Measurements from ENCODE around the gene BNC2. TPM values are rescaled to one million over a fixed set of nuclear protein-coding genes. Genes with fewer than 3 reads are reported as not detected.
A peak's percentile ranks its signal among the peaks of the same experiment; 100 is the strongest.

The BNC2 gene
- total and polyA plus RNA-seq, 2 of the 4 experiments (the other 2 are of a cell fraction), result 15.5 to 45.2 TPM

GRCh38 chr9:16441791-16442190, 428.7 kb downstream of the BNC2 start:
- in situ Hi-C loops (cut with MboI; ENCODE audit: low sequenced_read_pairs) (no loop called here), dilution Hi-C loops (cut with HindIII; ENCODE audit: low sequenced_read_pairs, unreplicated experiment) (no loop called here), intact Hi-C loops (cut with micrococcal nuclease) (no loop called here)
- TF ChIP-seq CEBPB (IDR thresholded peaks at IDR 0.05; ENCODE audit: low read depth, low read length) (no peak), ELK1 (IDR thresholded peaks at IDR 0.05; ENCODE audit: borderline replicate concordance, low read depth, low read length) (no peak), BHLHE40 (IDR thresholded peaks at IDR 0.05; ENCODE audit: low read depth, low read length) (no peak), MXI1 (IDR thresholded peaks at IDR 0.05; ENCODE audit: borderline replicate concordance, low read depth, low read length) (no peak), MAFK (IDR thresholded peaks at IDR 0.05; ENCODE audit: low read depth, low read length) (no peak), MAZ (IDR thresholded peaks at IDR 0.05; ENCODE audit: borderline replicate concordance, low read depth, low read length) (no peak), NFE2L2 (IDR thresholded peaks at IDR 0.05; ENCODE audit: low read depth, low read length) (no peak), USF2 (IDR thresholded peaks at IDR 0.05; ENCODE audit: low read depth, low read length) (no peak), SMC3 (IDR thresholded peaks at IDR 0.05; ENCODE audit: low read depth, low read length) (no peak), RFX5 (IDR thresholded peaks at IDR 0.05; ENCODE audit: low read depth, low read length) (no peak), POLR2A (IDR thresholded peaks at IDR 0.05; ENCODE audit: low read depth, low read length) (no peak), FOS (IDR thresholded peaks at IDR 0.05; ENCODE audit: low read depth, low read length) (no peak), RCOR1 (IDR thresholded peaks at IDR 0.05; ENCODE audit: insufficient replicate concordance, low read length) (no peak), RAD21 (IDR thresholded peaks at IDR 0.05; ENCODE audit: low read length) (no peak), CHD1 (IDR thresholded peaks at IDR 0.05; ENCODE audit: low read depth, low read length) (no peak), CTCF (conservative IDR thresholded peaks at IDR 0.05; ENCODE audit: low read depth, low read length) (no peak)
- Histone ChIP-seq H3K23ac (ENCODE audit: low read depth, low read length) (no peak overlapping the region), H3K27me3 (ENCODE audit: control insufficient read depth, insufficient read depth, low read length) (no peaks in the 10 kb centered on the region), H3K79me1 (ENCODE audit: low read depth in 1 of 2, low read length in 2 of 2) (peaks cover 18 to 34% of the 10 kb centered on the region in 2 experiments), H2AFZ (replicated peaks; ENCODE audit: low read length, poor library complexity) (no peak overlapping the region), H4K20me1 (ENCODE audit: insufficient read depth, low read length) (peaks cover 3% of the 10 kb centered on the region), H3K4ac (ENCODE audit: low read depth, low read length) (no peak overlapping the region), H2BK15ac (ENCODE audit: low read depth, low read length) (no peak overlapping the region), H3K4me3 (ENCODE audit: insufficient read depth, low read depth, low read length) (no peak overlapping the region), H3K9me1 (ENCODE audit: insufficient read depth, low read length) (peaks cover 5% of the 10 kb centered on the region; the same call in 1 of the 2 replicates), H2BK20ac (ENCODE audit: low read depth, low read length) (no peak overlapping the region), H2AK9ac (replicated peaks; ENCODE audit: low read depth, low read length, poor library complexity) (no peak overlapping the region), H4K8ac (ENCODE audit: low read depth in 2 of 2, low read length in 2 of 2) (no peak overlapping the region), H3K9ac (ENCODE audit: low read depth, low read length) (no peak overlapping the region), H3K9me3 (ENCODE audit: control insufficient read depth, insufficient read depth, low read length) (no peaks in the 10 kb centered on the region), H2BK5ac (ENCODE audit: low read depth, low read length, poor library complexity, severe bottlenecking) (no peak overlapping the region), H3K4me1 (ENCODE audit: control insufficient read depth, insufficient read depth, low read length) (peaks cover 5% of the 10 kb centered on the region), H2AK5ac (ENCODE audit: low read depth, low read length) (no peak overlapping the region), H3K27ac (ENCODE audit: insufficient read depth, low read length) (no peak overlapping the region), H4K91ac (ENCODE audit: insufficient read depth, low read depth, low read length) (no peak overlapping the region), H3K4me2 (ENCODE audit: low read depth, low read length) (no peak overlapping the region), H3K14ac (replicated peaks; ENCODE audit: low read depth, low read length) (no peak overlapping the region), H3K36me3 (ENCODE audit: control insufficient read depth, insufficient read depth, low read length) (peaks cover 5% of the 10 kb centered on the region), H2BK120ac (ENCODE audit: low read depth, low read length) (no peak overlapping the region), H3K18ac (ENCODE audit: low read depth, low read length) (peak overlapping the region; percentile 16; the same call in 1 of the 2 replicates), H3K56ac (ENCODE audit: extremely low read depth, insufficient read depth, low read length) (no peak overlapping the region), H4K5ac (ENCODE audit: low read depth, low read length) (no peak overlapping the region)
- ATAC-seq (ENCODE audit: low read depth), result no peak
- WGBS, 2 experiments (ENCODE audit: extremely low coverage in 2 of 2, insufficient read length in 1 of 2), result no CpG with 5 or more reads among the region's 4 CpGs
- BruUV-seq (replicated peaks), result no TSS peak
- ChIA-PET POLR2A (ENCODE audit: unreplicated experiment) (no interaction called here), CTCF (interaction anchor here (1.0 kb wide), 1 partner anchor 74 kb away, joined by 4 read pairs; no protein-coding TSS in a partner anchor)
- no peak for DNase-seq
